ENCODE measurements around the gene MUSTN1.

MUSTN1 gene

DNA sequence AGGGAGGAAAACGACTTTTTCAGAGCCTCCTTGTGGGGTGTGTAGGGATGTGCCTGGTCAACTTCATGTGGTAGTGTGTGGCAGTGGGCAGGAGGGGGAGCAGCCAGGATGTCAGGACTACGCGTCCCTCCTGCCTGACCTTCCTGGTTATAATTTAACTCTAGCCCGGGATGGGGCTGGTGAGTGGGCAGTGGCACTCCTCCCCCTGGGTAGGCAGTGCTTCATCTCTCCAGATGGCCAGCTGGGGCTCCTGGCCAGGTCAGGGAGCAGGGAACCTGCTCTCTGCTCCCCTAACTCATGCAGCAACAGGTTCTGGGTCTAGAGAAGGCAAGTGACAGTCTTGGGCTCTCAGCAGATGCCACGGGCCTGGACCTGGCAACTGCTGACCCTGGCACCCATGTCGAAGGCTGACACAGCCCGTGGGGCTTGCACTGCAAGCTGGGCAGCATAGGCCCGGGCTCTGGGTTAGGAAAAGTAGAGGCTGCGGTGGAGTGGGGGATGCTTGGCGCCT lies 6.9 kb downstream of the MUSTN1 start:
- no peak overlapping the region for H3K9ac ChIP-seq (ENCODE audit: low read length)
- H3K27ac ChIP-seq (ENCODE audit: low read depth, low read length), result no peak overlapping the region
- no peak overlapping the region for H3K14ac ChIP-seq (ENCODE audit: low read length)
- no peak for DNase-seq
- H3K4me1 ChIP-seq (ENCODE audit: control insufficient read depth in 1 of 2, insufficient read depth in 2 of 2, low read length in 2 of 2), result peaks cover 0 to 7% of the 10 kb centered on the region in 2 experiments
- peaks cover 6% of the 10 kb centered on the region for H3K9me3 ChIP-seq (ENCODE audit: insufficient read depth, low read depth, low read length)
- no peaks in the 10 kb centered on the region for H3K79me1 ChIP-seq (ENCODE audit: low read length)
- no peak overlapping the region for H4K91ac ChIP-seq (ENCODE audit: low read depth, low read length)
- no peaks in the 10 kb centered on the region for H3K36me3 ChIP-seq (ENCODE audit: control insufficient read depth in 1 of 2, insufficient read depth in 2 of 2, low read length in 2 of 2)
- no peak overlapping the region for H3K4me2 ChIP-seq (ENCODE audit: low read length)
- H3K18ac ChIP-seq (ENCODE audit: low read length), result no peak overlapping the region
- H2AFZ ChIP-seq (ENCODE audit: insufficient read depth, low read length, poor library complexity), result no peak overlapping the region
- H3K27me3 ChIP-seq (ENCODE audit: insufficient read depth, low read length), result no peaks in the 10 kb centered on the region
- no peak overlapping the region for H2BK12ac ChIP-seq (ENCODE audit: low read length)
- H3K4me3 ChIP-seq (ENCODE audit: low read depth, low read length), result no peak overlapping the region
- no peak overlapping the region for H4K8ac ChIP-seq (ENCODE audit: low read depth, low read length)
- H2BK5ac ChIP-seq (ENCODE audit: low read depth, low read length, poor library complexity), result no peak overlapping the region
- H3K79me2 ChIP-seq (ENCODE audit: control insufficient read depth, insufficient read depth, low read length, poor library complexity), result no peaks in the 10 kb centered on the region
- H3K23ac ChIP-seq (ENCODE audit: low read length), result no peak overlapping the region
- no peak overlapping the region for H4K12ac ChIP-seq (ENCODE audit: low read depth, low read length)
- H3K4ac ChIP-seq (ENCODE audit: low read depth, low read length), result no peak overlapping the region
- no CpG with 5 or more reads among the region's 10 CpGs for WGBS (ENCODE audit: extremely low coverage, insufficient coverage, insufficient read length)
- H2BK120ac ChIP-seq (ENCODE audit: insufficient read depth, low read length, poor library complexity), result no peak overlapping the region
- H2AK5ac ChIP-seq (ENCODE audit: low read length), result no peak overlapping the region

GRCh38 chr3:52827441-52827840 lies 7.4 kb downstream of the MUSTN1 start:
- H3K27me3 ChIP-seq (ENCODE audit: insufficient read depth, low read length), result no peaks in the 10 kb centered on the region
- no peak overlapping the region for H3K4ac ChIP-seq (ENCODE audit: low read depth, low read length)
- H4K91ac ChIP-seq (ENCODE audit: low read depth, low read length), result no peak overlapping the region
- DNase-seq, result peak in 1 of 2 donors; percentile 21
- no peak overlapping the region for H2BK12ac ChIP-seq (ENCODE audit: low read length)
- H3K23ac ChIP-seq (ENCODE audit: low read length), result no peak overlapping the region
- H3K4me1 ChIP-seq (ENCODE audit: control insufficient read depth in 1 of 2, insufficient read depth in 2 of 2, low read length in 2 of 2), result peaks cover 0 to 7% of the 10 kb centered on the region in 2 experiments
- H3K27ac ChIP-seq (ENCODE audit: low read depth, low read length), result no peak overlapping the region
- no peak overlapping the region for H4K12ac ChIP-seq (ENCODE audit: low read depth, low read length)
- no peak overlapping the region for H3K14ac ChIP-seq (ENCODE audit: low read length)
- H2BK5ac ChIP-seq (ENCODE audit: low read depth, low read length, poor library complexity), result no peak overlapping the region
- H4K8ac ChIP-seq (ENCODE audit: low read depth, low read length), result no peak overlapping the region
- H2AK5ac ChIP-seq (ENCODE audit: low read length), result no peak overlapping the region
- H3K79me1 ChIP-seq (ENCODE audit: low read length), result no peaks in the 10 kb centered on the region
- no peaks in the 10 kb centered on the region for H3K36me3 ChIP-seq (ENCODE audit: control insufficient read depth in 1 of 2, insufficient read depth in 2 of 2, low read length in 2 of 2)
- H2BK120ac ChIP-seq (ENCODE audit: insufficient read depth, low read length, poor library complexity), result no peak overlapping the region
- no CpG with 5 or more reads among the region's 9 CpGs for WGBS (ENCODE audit: extremely low coverage, insufficient coverage, insufficient read length)
- H3K9me3 ChIP-seq (ENCODE audit: insufficient read depth, low read depth, low read length), result peaks cover 6% of the 10 kb centered on the region
- no peaks in the 10 kb centered on the region for H3K79me2 ChIP-seq (ENCODE audit: control insufficient read depth, insufficient read depth, low read length, poor library complexity)
- H3K18ac ChIP-seq (ENCODE audit: low read length), result no peak overlapping the region
- no peak overlapping the region for H3K9ac ChIP-seq (ENCODE audit: low read length)
- no peak overlapping the region for H3K4me3 ChIP-seq (ENCODE audit: low read depth, low read length)
- H3K4me2 ChIP-seq (ENCODE audit: low read length), result no peak overlapping the region
- H2AFZ ChIP-seq (ENCODE audit: insufficient read depth, low read length, poor library complexity), result no peak overlapping the region

- no CpG with 5 or more reads among the region's 10 CpGs for WGBS (ENCODE audit: extremely low coverage, insufficient coverage, insufficient read length)
- no peak overlapping the region for H3K4me3 ChIP-seq (ENCODE audit: low read depth, low read length)
- H3K23ac ChIP-seq (ENCODE audit: low read length), result no peak overlapping the region
- no peak for DNase-seq
- no peak overlapping the region for H3K9ac ChIP-seq (ENCODE audit: low read length)
- no peak overlapping the region for H2AFZ ChIP-seq (ENCODE audit: insufficient read depth, low read length, poor library complexity)
- no peak overlapping the region for H3K4me2 ChIP-seq (ENCODE audit: low read length)
- no peak overlapping the region for H3K14ac ChIP-seq (ENCODE audit: low read length)
- no peak overlapping the region for H2BK12ac ChIP-seq (ENCODE audit: low read length)
- H3K9me3 ChIP-seq (ENCODE audit: insufficient read depth, low read depth, low read length), result peaks cover 6% of the 10 kb centered on the region
- no peaks in the 10 kb centered on the region for H3K79me1 ChIP-seq (ENCODE audit: low read length)
- no peak overlapping the region for H4K8ac ChIP-seq (ENCODE audit: low read depth, low read length)
- no peak overlapping the region for H3K4ac ChIP-seq (ENCODE audit: low read depth, low read length)
- H3K18ac ChIP-seq (ENCODE audit: low read length), result no peak overlapping the region
- H2BK120ac ChIP-seq (ENCODE audit: insufficient read depth, low read length, poor library complexity), result no peak overlapping the region
- H4K91ac ChIP-seq (ENCODE audit: low read depth, low read length), result no peak overlapping the region
- H2BK5ac ChIP-seq (ENCODE audit: low read depth, low read length, poor library complexity), result no peak overlapping the region
- no peaks in the 10 kb centered on the region for H3K27me3 ChIP-seq (ENCODE audit: insufficient read depth, low read length)
- no peaks in the 10 kb centered on the region for H3K36me3 ChIP-seq (ENCODE audit: control insufficient read depth in 1 of 2, insufficient read depth in 2 of 2, low read length in 2 of 2)
- no peaks in the 10 kb centered on the region for H3K79me2 ChIP-seq (ENCODE audit: control insufficient read depth, insufficient read depth, low read length, poor library complexity)
- H2AK5ac ChIP-seq (ENCODE audit: low read length), result no peak overlapping the region
- peaks cover 0 to 7% of the 10 kb centered on the region in 2 experiments for H3K4me1 ChIP-seq (ENCODE audit: control insufficient read depth in 1 of 2, insufficient read depth in 2 of 2, low read length in 2 of 2)
- H4K12ac ChIP-seq (ENCODE audit: low read depth, low read length), result no peak overlapping the region
- no peak overlapping the region for H3K27ac ChIP-seq (ENCODE audit: low read depth, low read length)
Observed at GRCh38 chr3:52824037-52824436, 10.8 kb downstream of the MUSTN1 start.

DNA sequence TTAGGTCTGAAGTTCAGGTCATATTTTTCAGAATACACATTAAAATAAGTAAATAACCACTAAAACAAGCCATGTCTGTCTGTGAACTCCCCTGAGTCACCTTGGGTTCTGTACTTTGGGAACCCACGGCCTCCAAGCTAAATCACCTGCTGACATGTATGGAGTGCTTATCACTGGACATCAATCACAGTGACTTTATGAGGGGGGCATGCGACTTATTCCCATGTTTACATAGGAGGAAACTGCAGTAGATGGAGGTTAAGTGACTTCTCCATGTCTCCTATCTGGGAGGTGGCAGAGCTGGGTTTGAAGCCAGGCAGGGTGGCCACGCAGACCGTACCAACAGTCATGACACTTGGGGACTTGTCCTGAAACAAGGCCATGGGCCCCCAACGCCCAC lies 12.5 kb downstream of the MUSTN1 start:
- H3K4me2 ChIP-seq (ENCODE audit: low read length), result no peak overlapping the region
- H3K36me3 ChIP-seq (ENCODE audit: control insufficient read depth in 1 of 2, insufficient read depth in 2 of 2, low read length in 2 of 2), result no peaks in the 10 kb centered on the region
- peaks cover 7% of the 10 kb centered on the region for H3K9me3 ChIP-seq (ENCODE audit: insufficient read depth, low read depth, low read length)
- no peak overlapping the region for H3K9ac ChIP-seq (ENCODE audit: low read length)
- H2BK5ac ChIP-seq (ENCODE audit: low read depth, low read length, poor library complexity), result no peak overlapping the region
- H3K18ac ChIP-seq (ENCODE audit: low read length), result no peak overlapping the region
- no peak overlapping the region for H3K23ac ChIP-seq (ENCODE audit: low read length)
- H2BK12ac ChIP-seq (ENCODE audit: low read length), result no peak overlapping the region
- no peak overlapping the region for H2BK120ac ChIP-seq (ENCODE audit: insufficient read depth, low read length, poor library complexity)
- H3K14ac ChIP-seq (ENCODE audit: low read length), result no peak overlapping the region
- H3K27me3 ChIP-seq (ENCODE audit: insufficient read depth, low read length), result no peaks in the 10 kb centered on the region
- no peak for DNase-seq
- no peak overlapping the region for H3K4ac ChIP-seq (ENCODE audit: low read depth, low read length)
- no peaks in the 10 kb centered on the region for H3K79me1 ChIP-seq (ENCODE audit: low read length)
- H4K8ac ChIP-seq (ENCODE audit: low read depth, low read length), result no peak overlapping the region
- no peak overlapping the region for H2AK5ac ChIP-seq (ENCODE audit: low read length)
- H3K4me3 ChIP-seq (ENCODE audit: low read depth, low read length), result no peak overlapping the region
- H2AFZ ChIP-seq (ENCODE audit: insufficient read depth, low read length, poor library complexity), result no peak overlapping the region
- H3K27ac ChIP-seq (ENCODE audit: low read depth, low read length), result no peak overlapping the region
- H3K79me2 ChIP-seq (ENCODE audit: control insufficient read depth, insufficient read depth, low read length, poor library complexity), result no peaks in the 10 kb centered on the region
- no peak overlapping the region for H4K91ac ChIP-seq (ENCODE audit: low read depth, low read length)
- H3K4me1 ChIP-seq (ENCODE audit: control insufficient read depth in 1 of 2, insufficient read depth in 2 of 2, low read length in 2 of 2), result peaks cover 0 to 7% of the 10 kb centered on the region in 2 experiments
- H4K12ac ChIP-seq (ENCODE audit: low read depth, low read length), result no peak overlapping the region
- WGBS (ENCODE audit: extremely low coverage, insufficient coverage, insufficient read length), result no CpG with 5 or more reads among the region's 5 CpGs
